IMR-90 (cell line): Measurements from ENCODE around the gene FBXW5. TPM values are rescaled to one million over a fixed set of nuclear protein-coding genes. Genes with fewer than 3 reads are reported as not detected.

Experiments
- ATAC-seq: fragments of 200-7000 bp; cut with Tn5 transposase; 2 replicates; pipeline ENCODE4 v1.9.1; 2020; ENCODE audit warnings: low read depth, mild to moderate bottlenecking, moderate library complexity
- BruUV-seq: library from RNA; stranded (reverse); fragments of 400-500 nt; replicated peaks from 2 replicates; lab custom pipeline; 2021; lab: Mats Ljungman, UMichigan
- CTCF ChIA-PET: fragments of 300-600 bp; formaldehyde crosslinking; extraction: SDS; loops from one replicate; lab custom pipeline; 2021; ENCODE audit warnings: antibody characterized with exemption; lab: Yijun Ruan, JAX
- POLR2A ChIA-PET: fragments of 300-600 bp; sonication (Branson Sonifier 250); formaldehyde crosslinking; loops from one replicate; lab custom pipeline; 2022; ENCODE audit warnings: antibody characterized with exemption; ENCODE audit not compliant: unreplicated experiment; lab: Charles Lee
- DNase-seq: peaks from one replicate; pipeline ENCODE4 v3.0.0; 2013
- H2AFZ ChIP-seq: replicated peaks from 2 replicates; pipeline ENCODE3; 2013; ENCODE audit warnings: low read length, mild to moderate bottlenecking; ENCODE audit not compliant: poor library complexity
- H2AK5ac ChIP-seq: 2 replicates; pipeline ENCODE4 v1.6.1; 2013; ENCODE audit warnings: low read depth, low read length, inconsistent platforms
- H2AK9ac ChIP-seq: replicated peaks from 2 replicates; pipeline ENCODE3; 2013; ENCODE audit warnings: mild to moderate bottlenecking, low read depth, low read length, moderate library complexity; ENCODE audit not compliant: poor library complexity
- H2BK120ac ChIP-seq: 2 replicates; pipeline ENCODE4 v1.6.1; 2013; ENCODE audit warnings: low read depth, low read length, inconsistent platforms
- H2BK15ac ChIP-seq: 3 replicates; pipeline ENCODE4 v1.6.1; 2013; ENCODE audit warnings: low read depth, low read length, inconsistent platforms
- H2BK20ac ChIP-seq: 2 replicates; pipeline ENCODE4 v1.6.1; 2013; ENCODE audit warnings: low read depth, mild to moderate bottlenecking, inconsistent platforms, low read length, moderate library complexity
- H2BK5ac ChIP-seq: 2 replicates; pipeline ENCODE4 v1.6.1; 2013; ENCODE audit warnings: mild to moderate bottlenecking, low read depth, low read length, inconsistent platforms; ENCODE audit not compliant: poor library complexity, severe bottlenecking
- H3K14ac ChIP-seq: replicated peaks from 2 replicates; pipeline ENCODE4 v1.6.1; 2013; ENCODE audit warnings: low read depth, low read length, inconsistent platforms
- H3K18ac ChIP-seq: 2 replicates; pipeline ENCODE4 v1.6.1; 2013; ENCODE audit warnings: low read depth, low read length, control low read depth
- H3K23ac ChIP-seq: 2 replicates; pipeline ENCODE4 v1.6.1; 2013; ENCODE audit warnings: low read depth, low read length, inconsistent platforms
- H3K27ac ChIP-seq: 2 replicates; pipeline ENCODE4 v1.5.1; 2013; ENCODE audit warnings: mild to moderate bottlenecking, control low read depth, low read length; ENCODE audit not compliant: insufficient read depth
- H3K27me3 ChIP-seq: 2 replicates; pipeline ENCODE4 v1.6.1; 2013; ENCODE audit warnings: low read length; ENCODE audit not compliant: control insufficient read depth, insufficient read depth
- H3K36me3 ChIP-seq: 2 replicates; pipeline ENCODE4 v1.6.1; 2013; ENCODE audit warnings: low read length, mixed read lengths; ENCODE audit not compliant: control insufficient read depth, insufficient read depth
- H3K4ac ChIP-seq: 2 replicates; pipeline ENCODE4 v1.6.1; 2013; ENCODE audit warnings: low read depth, low read length, inconsistent platforms
- H3K4me1 ChIP-seq: 2 replicates; pipeline ENCODE4 v1.6.1; 2013; ENCODE audit warnings: low read length, mixed read lengths; ENCODE audit not compliant: control insufficient read depth, insufficient read depth
- H3K4me2 ChIP-seq: 2 replicates; pipeline ENCODE4 v1.6.1; 2013; ENCODE audit warnings: low read depth, mild to moderate bottlenecking, control low read depth, low read length, moderate library complexity
- H3K4me3 ChIP-seq: 2 replicates; pipeline ENCODE4 v1.5.1; 2013; ENCODE audit warnings: low read depth, mild to moderate bottlenecking, control low read depth, low read length, moderate library complexity; ENCODE audit not compliant: insufficient read depth
- H3K56ac ChIP-seq: 2 replicates; pipeline ENCODE4 v1.6.1; 2013; ENCODE audit warnings: low read length, inconsistent platforms; ENCODE audit not compliant: insufficient read depth; ENCODE audit errors: extremely low read depth
- H3K79me1 ChIP-seq, 2 experiments: 2 replicates each; pipeline ENCODE4 v1.6.1; 2013; ENCODE audit warnings: low read length in 2 of 2, inconsistent platforms in 1 of 2, low read depth in 1 of 2
- H3K9ac ChIP-seq: 2 replicates; pipeline ENCODE4 v1.6.1; 2013; ENCODE audit warnings: low read depth, low read length, control low read depth
- H3K9me1 ChIP-seq: 2 replicates; pipeline ENCODE4 v1.6.1; 2013; ENCODE audit warnings: low read length, inconsistent platforms; ENCODE audit not compliant: insufficient read depth
- H3K9me3 ChIP-seq: 2 replicates; pipeline ENCODE4 v1.6.1; 2013; ENCODE audit warnings: low read length; ENCODE audit not compliant: control insufficient read depth, insufficient read depth
- H4K20me1 ChIP-seq: 2 replicates; pipeline ENCODE4 v1.6.1; 2013; ENCODE audit warnings: low read length, inconsistent platforms; ENCODE audit not compliant: insufficient read depth
- H4K5ac ChIP-seq: 2 replicates; pipeline ENCODE4 v1.6.1; 2013; ENCODE audit warnings: mild to moderate bottlenecking, low read depth, low read length, control low read depth
- H4K8ac ChIP-seq, 2 experiments: 2 replicates each; pipeline ENCODE4 v1.6.1; 2013; ENCODE audit warnings: low read depth in 2 of 2, low read length in 2 of 2, control low read depth in 1 of 2, inconsistent platforms in 1 of 2
- H4K91ac ChIP-seq: 2 replicates; pipeline ENCODE4 v1.6.1; 2013; ENCODE audit warnings: low read depth, low read length, inconsistent platforms; ENCODE audit not compliant: insufficient read depth
- BHLHE40 ChIP-seq: fragments of 150-350 bp; IDR thresholded peaks from 2 replicates; pipeline ENCODE4 v1.6.1; 2016; ENCODE audit warnings: mild to moderate bottlenecking, low read depth, low read length
- CEBPB ChIP-seq: IDR thresholded peaks from 2 replicates; pipeline ENCODE4 v1.6.1; 2012; ENCODE audit warnings: low read depth, low read length, improper control_type of control experiment
- CHD1 ChIP-seq: IDR thresholded peaks from 2 replicates; pipeline ENCODE4 v1.6.1; 2012; ENCODE audit warnings: low read depth, low read length, improper control_type of control experiment
- ELK1 ChIP-seq: fragments of 150-350 bp; IDR thresholded peaks from 2 replicates; pipeline ENCODE4 v1.6.1; 2016; ENCODE audit warnings: low read depth, mild to moderate bottlenecking, low read length, moderate library complexity, borderline replicate concordance
- FOS ChIP-seq: fragments of 150-350 bp; IDR thresholded peaks from 2 replicates; pipeline ENCODE4 v1.6.1; 2016; ENCODE audit warnings: low read depth, low read length
- MAFK ChIP-seq: IDR thresholded peaks from 2 replicates; pipeline ENCODE4 v1.6.1; 2012; ENCODE audit warnings: low read depth, low read length, improper control_type of control experiment
- MAZ ChIP-seq: IDR thresholded peaks from 2 replicates; pipeline ENCODE4 v1.6.1; 2012; ENCODE audit warnings: low read depth, mild to moderate bottlenecking, low read length, improper control_type of control experiment, moderate library complexity, borderline replicate concordance
- NFE2L2 ChIP-seq: fragments of 150-350 bp; IDR thresholded peaks from 2 replicates; pipeline ENCODE4 v1.6.1; 2016; ENCODE audit warnings: low read depth, mild to moderate bottlenecking, low read length
- POLR2A ChIP-seq: IDR thresholded peaks from 2 replicates; pipeline ENCODE4 v1.6.1; 2012; ENCODE audit warnings: mild to moderate bottlenecking, low read depth, low read length
- RAD21 ChIP-seq: IDR thresholded peaks from 2 replicates; pipeline ENCODE4 v1.6.1; 2012; ENCODE audit warnings: low read length, improper control_type of control experiment
- RCOR1 ChIP-seq: IDR thresholded peaks from 2 replicates; pipeline ENCODE4 v1.6.1; 2012; ENCODE audit warnings: mild to moderate bottlenecking, low read length, improper control_type of control experiment; ENCODE audit not compliant: insufficient replicate concordance
- RFX5 ChIP-seq: IDR thresholded peaks from 2 replicates; pipeline ENCODE4 v1.8.0; 2012; ENCODE audit warnings: low read depth, mild to moderate bottlenecking, low read length, moderate library complexity
- SMC3 ChIP-seq: fragments of 150-350 bp; IDR thresholded peaks from 2 replicates; pipeline ENCODE4 v1.6.1; 2016; ENCODE audit warnings: low read depth, mild to moderate bottlenecking, antibody characterized with exemption, low read length, moderate library complexity
- USF2 ChIP-seq: fragments of 150-350 bp; IDR thresholded peaks from 2 replicates; pipeline ENCODE4 v1.6.1; 2017; ENCODE audit warnings: mild to moderate bottlenecking, antibody characterized with exemption, low read length, low read depth
- WGBS, 2 experiments: methylation state at CpG; one replicate each; pipeline versions ENCODE4 v1.1.5 to v1.1.7; 2013; ENCODE audit warnings: missing lambda C conversion rate in 2 of 2; ENCODE audit not compliant: insufficient read length in 1 of 2; ENCODE audit errors: extremely low coverage in 2 of 2; 5-methylcytosine and 5-hydroxymethylcytosine counted together
- dilution Hi-C: fragments of 300-500 bp; cut with HindIII; formaldehyde crosslinking; loops from one replicate; pipeline ENCODE4 v1.14.3; 2018; ENCODE audit warnings: low sequenced_read_pairs; ENCODE audit not compliant: unreplicated experiment
- in situ Hi-C: fragments of 300-500 bp; cut with MboI; formaldehyde crosslinking; loops from 3 replicates; pipeline ENCODE4 v1.14.3; 2019; ENCODE audit warnings: low sequenced_read_pairs, inconsistent platforms, mixed read lengths
- intact Hi-C: fragments of 100-400 bp; cut with micrococcal nuclease; formaldehyde crosslinking; loops from 2 replicates; pipeline ENCODE4 v1.10.0; 2022
- polyA plus RNA-seq, 3 experiments: library from polyadenylated mRNA; depleted of rRNA; stranded (reverse); fragments of >200 nt; gene quantifications; 2 replicates each; pipeline ENCODE4 v1.2.3, GENCODE V29; 2012; ENCODE audit warnings: low replicate concordance in 1 of 3
- total RNA-seq: library from RNA; depleted of rRNA; stranded (reverse); fragments of >200 nt; gene quantifications from 2 replicates; pipeline ENCODE4 v1.2.3, GENCODE V29; 2012

The FBXW5 gene
- total and polyA plus RNA-seq, 2 of the 4 experiments (the other 2 are of a cell fraction) = 65.1 to 80.2 TPM

- no peak for TF ChIP-seq MAZ
Observed at GRCh38 chr9:136982232-136983051, 37.9 kb upstream of the FBXW5 start, which contains the start of gene LCNL1 (continued).

- Histone ChIP-seq H3K9ac (no peak overlapping the region), H4K91ac (no peak overlapping the region), H3K9me3 (no peaks in the 10 kb centered on the region), H3K14ac (no peak overlapping the region), H3K56ac (no peak overlapping the region), H2BK5ac (no peak overlapping the region), H3K4ac (no peak overlapping the region), H2BK120ac (no peak overlapping the region), H2AFZ (no peak overlapping the region), H3K9me1 (no peaks in the 10 kb centered on the region), H2BK20ac (no peak overlapping the region), H3K36me3 (no peaks in the 10 kb centered on the region), H3K27ac (no peak overlapping the region), H3K18ac (no peak overlapping the region), H2AK9ac (no peak overlapping the region), H2AK5ac (no peak overlapping the region), H3K23ac (no peak overlapping the region), H3K4me3 (no peak overlapping the region), H3K4me2 (no peak overlapping the region), H4K20me1 (no peaks in the 10 kb centered on the region), H3K4me1 (peaks cover 7% of the 10 kb centered on the region; the same call in 1 of the 2 replicates), H2BK15ac (no peak overlapping the region), H4K5ac (no peak overlapping the region), H3K27me3 (peaks cover 37% of the 10 kb centered on the region), H3K79me1 (no peaks in the 10 kb centered on the region), H4K8ac (no peak overlapping the region)
- WGBS, 2 experiments = 49% methylated on average over 5 of the region's 17 CpGs; no CpG with 5 or more reads in 1 of the 2 experiments
- POLR2A ChIA-PET = no interaction called here
- CTCF ChIA-PET = interaction anchor here (1.2 kb wide), 1 partner anchor 34 kb away, joined by 4 read pairs; no protein-coding TSS in a partner anchor
- DNase-seq (no peak), ATAC-seq (no peak)
- TF ChIP-seq ELK1 (no peak), FOS (no peak), CHD1 (no peak), RAD21 (no peak), CEBPB (no peak), NFE2L2 (no peak), MAFK (no peak), RCOR1 (no peak), SMC3 (no peak), BHLHE40 (no peak), POLR2A (no peak), USF2 (no peak), RFX5 (no peak), MAZ (no peak)
- BruUV-seq = no TSS peak
- dilution Hi-C loops = no loop called here
- in situ Hi-C loops = no loop called here
- intact Hi-C loops = no loop called here
Observed at GRCh38 chr9:136981588-136982231, 37.2 kb upstream of the FBXW5 start.
